Mesodermal cell (in vitro differentiated cells): ENCODE results near the gene ARHGEF10L.

Experiments
- H3K27ac ChIP-seq: 2 replicates; pipeline ENCODE4 v1.7.0; 2013; ENCODE audit warnings: mild to moderate bottlenecking, low read depth, low read length, moderate library complexity; ENCODE audit not compliant: severe bottlenecking
- H3K36me3 ChIP-seq: 2 replicates; pipeline ENCODE4 v1.7.1; 2013; ENCODE audit warnings: mild to moderate bottlenecking, low read length, moderate library complexity; ENCODE audit not compliant: control insufficient read depth, insufficient read depth
- H3K4me1 ChIP-seq: one replicate; pipeline ENCODE4 v1.7.1; 2013; ENCODE audit warnings: mild to moderate bottlenecking, low read length; ENCODE audit not compliant: insufficient read depth, control insufficient read depth, poor library complexity, severe bottlenecking
- H3K4me3 ChIP-seq: 2 replicates; pipeline ENCODE4 v1.7.0; 2013; ENCODE audit warnings: low read length, control low read depth, mild to moderate bottlenecking; ENCODE audit not compliant: insufficient read depth, poor library complexity, severe bottlenecking; ENCODE audit errors: extremely low read depth
- H3K9me3 ChIP-seq: 2 replicates; pipeline ENCODE4 v1.7.1; 2013; ENCODE audit warnings: mild to moderate bottlenecking, low read length, moderate library complexity; ENCODE audit not compliant: control insufficient read depth
- WGBS, 2 experiments: methylation state at CpG; one replicate each; pipeline ENCODE4 v1.1.5; 2013; ENCODE audit warnings: missing lambda C conversion rate in 2 of 2; ENCODE audit not compliant: insufficient coverage in 2 of 2; 5-methylcytosine and 5-hydroxymethylcytosine counted together

Gene ARHGEF10L

GRCh38 chr1:17606826-17607440, 67.4 kb downstream of the ARHGEF10L start:
- H3K4me3 ChIP-seq: no peak overlapping the region
- H3K27ac ChIP-seq: no peak overlapping the region
- H3K4me1 ChIP-seq: no peaks in the 10 kb centered on the region
- peaks cover 34% of the 10 kb centered on the region for H3K36me3 ChIP-seq
- H3K9me3 ChIP-seq: no peaks in the 10 kb centered on the region
- WGBS, 2 experiments: 55 to 58% methylated on average over 11 to 13 of the region's 14 CpGs

- Histone ChIP-seq H3K27ac (no peak overlapping the region), H3K9me3 (no peaks in the 10 kb centered on the region), H3K36me3 (peaks cover 32% of the 10 kb centered on the region), H3K4me3 (no peak overlapping the region), H3K4me1 (peaks cover 3% of the 10 kb centered on the region)
- 92 to 93% methylated on average over 25 to 33 of the region's 34 CpGs for WGBS, 2 experiments
Observed at GRCh38 chr1:17607644-17608581, 68.4 kb downstream of the ARHGEF10L start.

- H3K4me3 ChIP-seq: no peak overlapping the region
- peaks cover 31% of the 10 kb centered on the region for H3K36me3 ChIP-seq
- H3K9me3 ChIP-seq: no peaks in the 10 kb centered on the region
- H3K4me1 ChIP-seq: peaks cover 3% of the 10 kb centered on the region
- no peak overlapping the region for H3K27ac ChIP-seq
- WGBS, 2 experiments: 90 to 97% methylated on average over 3 to 5 of the region's 5 CpGs
Observed at GRCh38 chr1:17609529-17609928, 70.0 kb downstream of the ARHGEF10L start.

GRCh38 chr1:17610085-17610484, 70.6 kb downstream of the ARHGEF10L start:
- H3K36me3 ChIP-seq: peaks cover 31% of the 10 kb centered on the region
- H3K4me3 ChIP-seq: no peak overlapping the region
- 92 to 96% methylated on average over 5 of the region's 5 CpGs for WGBS, 2 experiments

GRCh38 chr1:17610713-17611112, 71.2 kb downstream of the ARHGEF10L start:
- no peak overlapping the region for H3K4me3 ChIP-seq
- WGBS, 2 experiments: 90 to 91% methylated on average over 5 of the region's 5 CpGs
- H3K4me1 ChIP-seq: peaks cover 3% of the 10 kb centered on the region
- peaks cover 30% of the 10 kb centered on the region for H3K36me3 ChIP-seq
- no peak overlapping the region for H3K27ac ChIP-seq
- no peaks in the 10 kb centered on the region for H3K9me3 ChIP-seq

More at GRCh38 chr1:17610085-17610484, 70.6 kb downstream of the ARHGEF10L start:
- Histone ChIP-seq H3K9me3 (no peaks in the 10 kb centered on the region), H3K27ac (no peak overlapping the region), H3K4me1 (peaks cover 3% of the 10 kb centered on the region)

- Histone ChIP-seq H3K4me3 (no peak overlapping the region), H3K36me3 (peaks cover 28% of the 10 kb centered on the region), H3K4me1 (peaks cover 3% of the 10 kb centered on the region), H3K9me3 (no peaks in the 10 kb centered on the region), H3K27ac (no peak overlapping the region)
- 94 to 95% methylated on average over 1 of the region's 1 CpG for WGBS, 2 experiments
Observed at GRCh38 chr1:17611991-17612390, 72.5 kb downstream of the ARHGEF10L start.

GRCh38 chr1:17612831-17613230, 73.3 kb downstream of the ARHGEF10L start:
- Histone ChIP-seq H3K9me3 (no peaks in the 10 kb centered on the region), H3K36me3 (peaks cover 26% of the 10 kb centered on the region), H3K27ac (no peak overlapping the region), H3K4me3 (no peak overlapping the region), H3K4me1 (peaks cover 8% of the 10 kb centered on the region)
- WGBS, 2 experiments: 89 to 92% methylated on average over 7 to 10 of the region's 10 CpGs

GRCh38 chr1:17614586-17614985, 75.1 kb downstream of the ARHGEF10L start:
- peaks cover 17% of the 10 kb centered on the region for H3K4me1 ChIP-seq
- WGBS, 2 experiments: 84 to 90% methylated on average over 2 to 3 of the region's 4 CpGs
- H3K27ac ChIP-seq: no peak overlapping the region
- H3K9me3 ChIP-seq: no peaks in the 10 kb centered on the region
- peaks cover 22% of the 10 kb centered on the region for H3K36me3 ChIP-seq
- no peak overlapping the region for H3K4me3 ChIP-seq

GRCh38 chr1:17615157-17615556, 75.7 kb downstream of the ARHGEF10L start:
- H3K36me3 ChIP-seq: peaks cover 19% of the 10 kb centered on the region
- H3K27ac ChIP-seq: no peak overlapping the region
- H3K4me1 ChIP-seq: peaks cover 17% of the 10 kb centered on the region
- WGBS, 2 experiments: 92 to 94% methylated on average over 11 of the region's 11 CpGs
- no peak overlapping the region for H3K4me3 ChIP-seq
- H3K9me3 ChIP-seq: no peaks in the 10 kb centered on the region

- H3K36me3 ChIP-seq: peaks cover 17% of the 10 kb centered on the region
- H3K4me1 ChIP-seq: peaks cover 17% of the 10 kb centered on the region
- no peak overlapping the region for H3K4me3 ChIP-seq
- 92 to 97% methylated on average over 9 to 15 of the region's 17 CpGs for WGBS, 2 experiments
- H3K27ac ChIP-seq: no peak overlapping the region
- no peaks in the 10 kb centered on the region for H3K9me3 ChIP-seq
Observed at GRCh38 chr1:17615959-17616358, 76.5 kb downstream of the ARHGEF10L start.
